Naive thymus-derived CD8-positive, alpha-beta T cell (primary cell): ENCODE results near the gene ROGDI. TPM values are rescaled to one million over a fixed set of nuclear protein-coding genes. Genes with fewer than 3 reads are reported as not detected.

Experiments
- ATAC-seq, 2 donors: fragments of 150-1000 bp; cut with Tn5 transposase in 1 of 2; sonication (Bioruptor Pico), chemical (Tn5 transposase) in 1 of 2; 1 replicate in 1 of 2; 2 replicates in 1 of 2; pipeline ENCODE4 v1.10.0; 2021; ENCODE audit warnings: mild to moderate bottlenecking in 2 of 2, moderate library complexity in 2 of 2
- POLR2A ChIA-PET: fragments of 350-600 bp; sonication (Branson Sonifier 250); formaldehyde crosslinking; loops from one replicate; lab custom pipeline; 2021; ENCODE audit warnings: antibody characterized with exemption; lab: Charles Lee
- DNase-seq, 10 donors: peaks; one replicate each; pipeline versions ENCODE4 v3.0.0 to v3.0.0-alpha.2; 2020 to 2022
- H3K27ac Mint-ChIP-seq, 10 donors: one replicate each; pipeline ENCODE4 v1.8.0; 2020 to 2022; ENCODE audit warnings: mild to moderate bottlenecking in 10 of 10, mixed read lengths in 10 of 10, moderate library complexity in 4 of 10, inconsistent platforms in 1 of 10
- H3K27me3 Mint-ChIP-seq, 5 donors: one replicate each; pipeline ENCODE4 v1.8.0; 2021 to 2022; ENCODE audit warnings: mixed read lengths in 5 of 5
- H3K36me3 Mint-ChIP-seq, 3 donors: one replicate each; pipeline ENCODE4 v1.8.0; 2020 to 2022; ENCODE audit warnings: mixed read lengths in 3 of 3, mild to moderate bottlenecking in 2 of 3, inconsistent platforms in 1 of 3
- H3K4me1 Mint-ChIP-seq, 4 donors: one replicate each; pipeline ENCODE4 v1.8.0; 2021 to 2022; ENCODE audit warnings: mixed read lengths in 4 of 4
- H3K4me3 Mint-ChIP-seq, 10 donors: one replicate each; pipeline ENCODE4 v1.8.0; 2020 to 2022; ENCODE audit warnings: mild to moderate bottlenecking in 10 of 10, mixed read lengths in 10 of 10, moderate library complexity in 6 of 10, inconsistent platforms in 1 of 10
- H3K9me3 Mint-ChIP-seq, 9 donors: one replicate each; pipeline ENCODE4 v1.8.0; 2020 to 2022; ENCODE audit warnings: mixed read lengths in 9 of 9, mild to moderate bottlenecking in 3 of 9, inconsistent platforms in 1 of 9, moderate library complexity in 1 of 9
- polyA plus RNA-seq, 3 donors: library from polyadenylated mRNA; unstranded; fragments of 300-500 nt; fragmentation: Illumina TruSeq; gene quantifications; one replicate each; pipeline ENCODE4 v1.2.3, GENCODE V29; 2021
- total RNA-seq, 8 experiments: library from RNA in 2 of 8; stranded (reverse) in 2 of 8; gene quantifications; one replicate each; pipeline ENCODE4 v1.2.3 and lab custom pipeline; 2021 to 2026

The ROGDI gene, protein sequence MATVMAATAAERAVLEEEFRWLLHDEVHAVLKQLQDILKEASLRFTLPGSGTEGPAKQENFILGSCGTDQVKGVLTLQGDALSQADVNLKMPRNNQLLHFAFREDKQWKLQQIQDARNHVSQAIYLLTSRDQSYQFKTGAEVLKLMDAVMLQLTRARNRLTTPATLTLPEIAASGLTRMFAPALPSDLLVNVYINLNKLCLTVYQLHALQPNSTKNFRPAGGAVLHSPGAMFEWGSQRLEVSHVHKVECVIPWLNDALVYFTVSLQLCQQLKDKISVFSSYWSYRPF
- total RNA-seq (10 to 100 TPM; 11.2 to 12.5 TPM), polyA plus RNA-seq (10 to 100 TPM in 2 of 3 donors, 1 to 10 TPM in 1; 7.8 to 12.6 (median 11.8) TPM), total RNA-seq (lab: John Stamatoyannopoulos, UW) (1.0 to 6.8 (median 5.9) reads per million in 6 experiments)

DNA sequence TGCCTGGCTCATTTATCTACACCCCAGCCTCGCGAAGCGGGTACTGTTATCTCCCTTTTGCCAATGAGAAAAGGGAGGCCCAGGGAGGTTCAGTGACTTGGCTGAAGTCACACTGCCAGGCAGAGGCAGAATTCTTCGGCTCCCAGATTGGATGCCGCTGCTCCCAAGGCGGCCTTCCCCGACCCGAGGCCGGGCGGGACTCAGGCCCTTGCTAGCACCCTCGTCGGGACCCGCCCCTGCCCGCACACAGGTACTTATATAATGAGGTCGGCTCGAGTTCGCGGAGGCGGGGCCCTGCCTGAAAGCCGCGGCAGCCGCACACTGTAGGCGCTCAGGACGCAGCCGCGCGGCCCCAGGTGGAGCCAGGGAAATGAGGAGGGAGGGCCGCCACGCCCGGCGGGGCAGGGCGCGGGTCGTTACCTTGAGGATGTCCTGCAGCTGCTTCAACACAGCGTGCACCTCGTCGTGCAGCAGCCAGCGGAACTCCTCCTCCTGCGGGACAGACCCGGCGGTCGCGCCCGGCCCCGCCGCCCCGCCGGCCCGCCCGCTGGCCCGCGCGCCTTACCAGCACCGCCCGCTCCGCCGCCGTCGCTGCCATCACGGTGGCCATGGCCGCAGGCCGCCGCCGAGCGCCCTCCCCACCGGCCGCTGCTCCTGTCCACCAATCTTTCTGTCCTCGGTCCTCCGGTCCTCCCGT, at the start of gene ROGDI:
Gene ROGDI (minus strand): TSS at position 672 of the 697 bp plus-strand sequence. CDS start 62 bp downstream, at position 610.
- Mint-ChIP-seq H3K9me3 (no peaks in the 10 kb centered on the region), H3K4me1 (peaks cover 7 to 22% (median 13%) of the 10 kb centered on the region in 4 donors), H3K27me3 (no peaks in the 10 kb centered on the region), H3K27ac (peak within 1 kb of the TSS; percentile 58 to 95 (median 92)), H3K4me3 (peak within 1 kb of the TSS; percentile 80 to 91 (median 86)), H3K36me3 (peaks cover 0 to 25% (median 5%) of the 10 kb centered on the region in 3 donors)
- POLR2A ChIA-PET, result interaction anchor here (0.6 to 2.9 kb wide), 15 partner anchors 10 to 545 kb away, joined by 3 to 25 read pairs (median 4); partner anchors contain the start of genes ANKS3, DNAAF8, GLYR1 and NUDT16L1
- peak; percentile 73 to 75 for ATAC-seq
- DNase-seq, result peak in 9 of 10 donors; percentile 67 to 93 (median 85)

DNA sequence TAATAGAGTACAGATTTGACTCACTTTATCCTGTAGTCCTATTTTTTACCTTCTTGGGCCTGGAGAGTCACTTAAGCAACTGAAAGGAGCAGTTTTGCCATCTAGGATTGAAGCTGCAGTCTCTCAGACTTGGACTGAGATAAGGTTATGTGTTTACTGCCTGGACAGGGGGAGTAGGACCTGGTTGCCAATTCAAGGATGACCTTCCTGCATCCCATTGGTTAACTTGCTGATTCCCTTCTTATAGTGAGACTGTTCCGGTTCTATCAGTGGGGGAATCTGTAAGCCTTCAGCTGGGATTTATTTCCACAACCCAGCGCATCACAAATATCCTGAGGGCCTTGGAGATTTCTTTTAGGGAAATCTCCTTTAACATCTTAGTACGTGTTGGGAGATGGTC, 47.8 kb upstream of the ROGDI start:
- Mint-ChIP-seq H3K27ac (peak overlapping the region in 6 of 10 donors; percentile 12 to 48 (median 30)), H3K4me3 (peak overlapping the region in 8 of 10 donors; percentile 20 to 92 (median 46)), H3K4me1 (peaks cover 14 to 61% (median 56%) of the 10 kb centered on the region in 4 donors), H3K9me3 (no peaks in the 10 kb centered on the region), H3K36me3 (peaks cover 0 to 38% (median 6%) of the 10 kb centered on the region in 3 donors), H3K27me3 (no peaks in the 10 kb centered on the region)
- POLR2A ChIA-PET, result no interaction called here
- DNase-seq (no peak), ATAC-seq (no peak)

DNA sequence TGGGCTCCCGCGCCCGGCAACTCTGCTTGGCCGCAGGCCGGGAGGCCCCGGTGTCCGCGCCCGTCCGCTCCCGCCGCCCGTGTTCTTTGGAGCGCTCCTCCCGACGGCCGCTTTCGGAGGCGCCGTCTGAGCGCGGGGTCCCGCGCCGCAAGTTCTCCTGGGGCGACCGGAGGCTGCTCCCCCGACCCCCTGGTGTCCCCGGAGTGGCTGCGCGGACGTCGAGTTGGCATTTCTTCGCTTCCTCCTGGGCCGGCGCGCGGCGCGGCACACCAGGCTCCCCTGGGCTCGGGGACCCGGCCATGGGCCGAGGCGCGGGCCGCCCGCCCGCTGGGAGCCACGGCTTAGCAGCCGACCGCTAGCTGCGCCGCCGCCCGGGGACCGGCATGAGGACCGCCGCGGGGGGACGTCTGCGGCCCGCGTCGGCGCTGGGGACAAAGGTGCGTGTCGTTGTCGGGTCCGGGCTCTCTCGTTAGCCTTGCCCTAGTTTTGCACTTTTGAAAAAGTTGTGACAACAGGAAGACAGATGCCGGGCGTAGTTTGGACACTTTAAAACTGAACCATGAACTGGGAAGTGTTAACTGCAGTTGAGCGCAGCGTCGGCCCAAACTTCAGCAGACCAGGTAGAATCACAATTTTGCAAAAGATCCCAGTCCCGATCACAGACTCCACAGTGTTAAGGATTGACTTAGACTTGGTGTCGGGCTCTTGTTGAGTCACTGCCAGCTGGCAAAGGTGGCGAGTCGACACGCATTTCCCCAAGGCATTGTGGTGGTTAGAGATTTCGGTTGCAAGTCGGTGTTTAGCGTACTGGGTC, 45.5 kb upstream of the ROGDI start:
- ATAC-seq (peak; percentile 22 to 29), DNase-seq (peak in 6 of 10 donors; percentile 1 to 71 (median 33))
- peak overlapping the region; percentile 81 to 93 (median 90) for H3K4me3 Mint-ChIP-seq
- H3K27ac Mint-ChIP-seq, result peak overlapping the region; percentile 61 to 92 (median 88)
- no peaks in the 10 kb centered on the region for H3K9me3 Mint-ChIP-seq
- peaks cover 14 to 64% (median 59%) of the 10 kb centered on the region in 4 donors for H3K4me1 Mint-ChIP-seq
- H3K36me3 Mint-ChIP-seq, result peaks cover 0 to 35% (median 3%) of the 10 kb centered on the region in 3 donors
- H3K27me3 Mint-ChIP-seq, result no peaks in the 10 kb centered on the region
- POLR2A ChIA-PET, result interaction anchor here (0.8 to 2.5 kb wide), 6 partner anchors 9 to 232 kb away, joined by 3 to 14 read pairs (median 6); partner anchors contain the start of genes ANKS3, DNAAF8 and ROGDI

DNA sequence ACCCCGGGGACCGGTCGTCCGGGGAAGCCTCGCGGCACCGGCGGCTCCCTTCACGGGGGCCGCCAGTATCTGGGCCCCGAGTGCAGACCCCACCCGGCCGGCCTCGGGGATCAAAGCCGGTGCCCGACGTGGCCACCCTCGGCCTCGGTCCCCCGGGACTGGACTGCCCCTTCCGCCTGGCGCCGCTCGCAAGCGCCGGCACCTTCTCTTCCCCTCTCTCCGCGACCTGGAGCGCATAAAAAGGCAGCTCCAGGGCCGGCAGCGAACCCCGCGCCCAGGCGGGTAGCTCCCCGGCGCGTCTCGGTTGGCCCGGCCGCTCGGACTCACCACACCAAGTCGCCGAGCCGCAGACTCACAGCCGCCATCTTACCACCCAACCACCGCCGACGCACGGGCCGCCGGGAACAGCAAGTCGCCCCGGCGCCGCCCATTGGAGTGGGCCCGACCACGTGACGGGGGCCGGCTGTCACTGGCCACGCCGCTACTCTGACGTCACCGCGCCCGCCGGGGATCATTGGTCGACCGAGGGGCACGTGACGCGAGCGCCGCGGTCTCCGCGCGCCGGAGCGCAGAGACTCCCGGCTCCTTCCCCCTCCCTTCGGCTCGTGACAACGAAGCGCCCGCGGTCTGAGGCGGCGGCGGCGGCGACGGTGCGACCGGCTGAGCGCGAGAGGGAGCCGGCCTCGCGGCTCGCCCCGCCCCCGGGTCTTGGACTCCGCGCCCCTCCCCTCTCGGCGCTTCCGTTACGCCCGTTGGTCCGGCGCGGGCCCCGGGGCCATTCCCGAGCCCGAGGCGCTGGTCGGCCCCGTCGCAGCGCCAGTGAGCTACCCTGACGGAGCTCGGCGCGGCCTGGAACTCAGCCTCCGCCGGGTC, 44.7 kb upstream of the ROGDI start, which contains the start of the genes GLYR1 and UBN1:
Gene GLYR1 (minus strand): TSS at position 388 of the 873 bp plus-strand sequence. CDS start 23 bp downstream, at position 365.
Gene UBN1 (plus strand): TSS at position 581 of the 873 bp plus-strand sequence. CDS start 5,437 bp downstream, outside the sequence.
- Mint-ChIP-seq H3K36me3 (peaks cover 0 to 38% (median 3%) of the 10 kb centered on the region in 3 donors), H3K4me3 (peak within 1 kb of the TSS; percentile 87 to 95 (median 92)), H3K4me1 (peaks cover 14 to 60% (median 56%) of the 10 kb centered on the region in 4 donors), H3K27me3 (no peaks in the 10 kb centered on the region), H3K9me3 (no peaks in the 10 kb centered on the region), H3K27ac (peak within 1 kb of the TSS; percentile 61 to 96 (median 94))
- ATAC-seq (peak; percentile 88 to 93), DNase-seq (peak; percentile 97 to 100 (median 100))
- POLR2A ChIA-PET, result interaction anchor here (0.8 to 2.5 kb wide), 7 partner anchors 8 to 251 kb away, joined by 3 to 14 read pairs (median 5); partner anchors contain the start of genes ANKS3, DNAAF8 and ROGDI

DNA sequence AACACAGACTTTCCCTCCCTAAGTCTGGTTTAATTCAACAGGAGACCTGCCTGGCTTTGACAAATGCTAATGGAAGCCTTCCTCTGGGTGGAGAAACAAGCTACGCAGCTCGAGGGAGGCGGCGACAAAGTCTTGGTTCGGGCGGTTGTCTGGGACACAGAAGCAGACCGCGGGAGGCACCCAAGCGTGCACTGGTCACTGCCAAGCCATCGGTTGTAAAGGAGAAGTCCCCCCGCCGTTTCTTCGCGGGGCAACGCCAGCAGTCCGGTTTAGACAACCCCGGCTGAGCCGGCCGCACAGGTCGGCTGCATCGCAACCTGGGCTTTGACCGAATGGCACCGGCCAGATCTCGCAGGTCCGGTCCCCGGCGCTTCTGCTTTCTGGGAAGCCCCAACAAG, 44.1 kb upstream of the ROGDI start:
- Mint-ChIP-seq H3K27ac (peak overlapping the region; percentile 43 to 95 (median 94)), H3K9me3 (no peaks in the 10 kb centered on the region), H3K4me1 (peaks cover 12 to 57% (median 50%) of the 10 kb centered on the region in 4 donors), H3K36me3 (peaks cover 0 to 43% (median 3%) of the 10 kb centered on the region in 3 donors), H3K4me3 (peak overlapping the region; percentile 78 to 92 (median 87)), H3K27me3 (no peaks in the 10 kb centered on the region)
- DNase-seq (peak in 6 of 10 donors; percentile 8 to 25 (median 10)), ATAC-seq (no peak)
- POLR2A ChIA-PET, result interaction anchor here (1.3 to 2.5 kb wide), 5 partner anchors 8 to 252 kb away, joined by 3 to 14 read pairs (median 7); partner anchors contain the start of genes ANKS3, DNAAF8 and ROGDI

DNA sequence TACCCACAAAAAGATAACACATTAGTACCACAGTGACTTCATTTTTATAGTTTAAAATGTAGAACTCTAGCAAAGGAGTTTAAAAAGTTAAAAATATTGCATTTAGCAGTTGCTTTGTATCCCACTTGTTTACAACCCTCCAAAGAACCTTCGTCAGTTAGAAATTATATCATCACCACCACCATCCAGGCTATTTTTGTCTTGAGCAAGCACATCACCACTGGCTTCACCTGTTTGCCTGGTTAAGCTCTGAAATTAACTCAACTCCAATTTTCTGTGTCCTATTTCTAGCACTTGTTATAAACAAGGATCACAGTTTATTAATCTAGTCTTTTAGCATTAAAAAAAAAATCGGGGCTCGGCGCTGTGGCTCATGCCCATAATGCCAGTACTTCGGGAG, 38.6 kb upstream of the ROGDI start:
- POLR2A ChIA-PET, result interaction anchor here (0.7 to 1.0 kb wide), 2 partner anchors 30 to 31 kb away, joined by 4 to 5 read pairs; no protein-coding TSS in a partner anchor
- Mint-ChIP-seq H3K9me3 (no peaks in the 10 kb centered on the region), H3K27ac (peak overlapping the region in 3 of 10 donors; percentile 3 to 84 (median 69)), H3K36me3 (peaks cover 0 to 93% (median 5%) of the 10 kb centered on the region in 3 donors), H3K4me1 (peaks cover 12 to 35% (median 19%) of the 10 kb centered on the region in 4 donors), H3K27me3 (no peaks in the 10 kb centered on the region), H3K4me3 (no peak overlapping the region)
- ATAC-seq, result no peak
- DNase-seq, result no peak

DNA sequence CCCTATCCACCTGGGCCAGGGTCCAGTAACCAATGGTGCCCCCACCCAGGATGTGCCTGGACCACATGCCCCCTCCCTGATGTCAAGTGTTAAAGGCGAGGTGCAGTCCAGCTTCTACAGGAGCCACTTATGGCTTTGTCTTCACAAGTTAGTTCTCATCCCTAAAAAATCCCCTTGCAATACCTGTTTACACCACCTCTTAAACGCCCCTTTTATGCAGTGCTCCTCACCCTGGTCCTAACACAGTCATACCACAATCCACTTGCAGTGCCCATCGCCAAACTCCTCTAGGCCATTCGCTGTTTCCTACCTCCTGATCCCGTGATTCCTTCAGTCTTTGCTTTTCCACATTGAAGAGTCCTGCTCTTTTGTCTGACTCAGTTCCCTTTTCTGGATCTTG, 37.5 kb upstream of the ROGDI start:
- peaks cover 0 to 92% (median 5%) of the 10 kb centered on the region in 3 donors for H3K36me3 Mint-ChIP-seq
- H3K27ac Mint-ChIP-seq, result peak overlapping the region in 6 of 10 donors; percentile 5 to 69 (median 30)
- H3K4me1 Mint-ChIP-seq, result peaks cover 3 to 29% (median 12%) of the 10 kb centered on the region in 4 donors
- no peaks in the 10 kb centered on the region for H3K27me3 Mint-ChIP-seq
- no peak for DNase-seq
- no peak overlapping the region for H3K4me3 Mint-ChIP-seq
- POLR2A ChIA-PET, result interaction anchor here (1.0 kb wide), 1 partner anchor 31 kb away, joined by 4 read pairs; no protein-coding TSS in a partner anchor
- no peaks in the 10 kb centered on the region for H3K9me3 Mint-ChIP-seq
- no peak for ATAC-seq

DNA sequence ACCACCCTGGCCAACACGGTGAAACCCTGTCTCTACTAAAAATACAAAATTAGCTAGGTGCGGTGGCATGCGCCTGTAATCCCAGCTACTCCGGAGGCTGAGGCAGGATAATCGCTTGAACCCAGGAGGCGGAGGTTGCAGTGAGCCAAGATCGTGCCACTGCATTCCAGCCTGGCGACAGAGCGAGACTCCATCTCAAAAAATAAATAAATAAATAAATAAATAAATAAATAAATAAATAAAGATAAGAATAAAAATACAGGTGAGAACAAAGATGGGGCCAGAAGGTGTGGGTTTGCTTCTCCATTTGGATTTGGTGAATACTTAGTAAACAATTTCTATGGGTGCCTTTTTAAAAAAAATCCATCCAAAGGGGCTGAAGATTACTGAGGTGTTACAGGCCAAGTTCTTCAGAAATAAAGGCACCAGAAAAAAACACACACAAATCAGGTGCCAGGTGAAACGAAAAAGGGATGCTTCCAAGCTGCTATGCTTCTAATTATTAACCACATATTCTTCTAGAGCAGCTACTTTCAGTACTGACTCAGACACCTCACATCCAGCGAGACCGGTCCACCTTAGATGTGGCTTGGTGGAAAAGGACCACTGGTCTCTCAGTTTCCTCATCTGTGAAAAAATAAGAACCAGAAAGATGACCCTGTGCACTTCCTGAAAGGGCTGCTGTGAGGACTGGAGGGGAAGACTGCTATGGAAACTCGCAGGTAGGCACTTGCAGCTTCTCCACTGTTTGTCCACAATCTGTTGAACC, 35.5 kb upstream of the ROGDI start:
- POLR2A ChIA-PET, result interaction anchor here (0.6 to 2.4 kb wide), 2 partner anchors 9 to 117 kb away, joined by 3 to 12 read pairs; partner anchors contain the start of genes GLYR1 and UBN1
- Mint-ChIP-seq H3K27me3 (no peaks in the 10 kb centered on the region), H3K4me3 (no peak overlapping the region), H3K9me3 (no peaks in the 10 kb centered on the region), H3K4me1 (peaks cover 7 to 31% (median 18%) of the 10 kb centered on the region in 4 donors), H3K27ac (peak overlapping the region in 4 of 10 donors; percentile 7 to 73 (median 32)), H3K36me3 (peaks cover 0 to 86% (median 2%) of the 10 kb centered on the region in 3 donors)
- ATAC-seq (no peak), DNase-seq (no peak)

DNA sequence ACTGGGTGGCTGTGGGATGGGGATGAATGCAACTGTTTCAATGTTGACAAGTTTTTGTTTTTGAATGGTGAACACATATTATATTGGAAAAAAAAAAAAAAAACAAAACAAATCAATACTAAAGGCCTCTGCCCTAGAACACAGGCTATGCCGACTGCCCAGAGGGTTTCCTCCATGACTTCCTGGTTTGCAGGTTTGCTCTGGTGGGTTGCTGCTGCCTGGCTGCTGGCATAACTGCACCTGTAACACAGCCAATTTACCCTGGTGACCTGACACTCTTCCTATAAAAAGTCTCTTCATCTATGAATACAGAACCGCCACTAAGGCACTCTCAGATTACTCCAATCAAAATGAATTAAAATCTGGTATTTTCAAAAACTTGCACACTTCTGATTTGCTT, 34.3 kb upstream of the ROGDI start:
- Mint-ChIP-seq H3K36me3 (peaks cover 0 to 86% (median 11%) of the 10 kb centered on the region in 3 donors), H3K27me3 (no peaks in the 10 kb centered on the region), H3K4me3 (no peak overlapping the region), H3K27ac (peak overlapping the region in 4 of 10 donors; percentile 19 to 73 (median 46)), H3K4me1 (peaks cover 10 to 35% (median 21%) of the 10 kb centered on the region in 4 donors), H3K9me3 (no peaks in the 10 kb centered on the region)
- POLR2A ChIA-PET, result interaction anchor here (0.7 to 2.4 kb wide), 2 partner anchors 10 to 1077 kb away, joined by 5 to 12 read pairs; partner anchors contain the start of genes GLYR1 and UBN1
- DNase-seq (no peak), ATAC-seq (no peak)

DNA sequence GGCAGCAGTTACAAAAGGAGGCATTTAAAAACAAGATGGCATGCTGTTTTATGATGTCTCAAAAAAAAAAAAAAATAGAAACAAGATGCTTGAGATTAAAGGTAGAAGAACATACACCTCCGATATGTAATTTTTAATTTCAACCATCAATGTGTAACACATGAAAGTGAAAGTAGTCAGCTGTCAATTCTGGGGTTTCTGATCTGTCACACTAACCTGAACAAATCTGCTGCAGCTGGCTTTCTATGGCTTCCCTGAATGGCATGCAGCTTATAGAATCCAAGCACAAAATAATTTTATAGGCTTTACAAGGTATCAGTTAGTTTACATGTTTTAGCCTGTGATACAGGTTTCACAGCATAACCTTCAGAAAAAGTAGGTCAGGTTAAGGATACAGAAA, 31.2 kb upstream of the ROGDI start:
- Mint-ChIP-seq H3K4me3 (no peak overlapping the region), H3K27ac (no peak overlapping the region), H3K36me3 (peaks cover 5 to 82% (median 18%) of the 10 kb centered on the region in 3 donors), H3K9me3 (no peaks in the 10 kb centered on the region), H3K4me1 (peaks cover 14 to 27% (median 21%) of the 10 kb centered on the region in 4 donors), H3K27me3 (no peaks in the 10 kb centered on the region)
- no peak for ATAC-seq
- POLR2A ChIA-PET, result interaction anchor here (0.7 to 0.9 kb wide), 2 partner anchors 29 to 112 kb away, joined by 3 to 5 read pairs; no protein-coding TSS in a partner anchor
- DNase-seq, result no peak
